Measurements from ENCODE around the gene SHOX. TPM values are rescaled to one million over a fixed set of nuclear protein-coding genes. Genes with fewer than 3 reads are reported as not detected.

Gene SHOX
- total and polyA plus RNA-seq, 10 of the 15 experiments (the other 5 are each of a cell fraction or from before 2014, with no cell fraction given) = 0.42 TPM; not detected in 9

- no peak for FAIRE-seq
- 2% methylated on average over 6 of the region's 7 CpGs for WGBS (ENCODE audit: insufficient coverage, insufficient replicate concordance, low lambda C conversion rate, missing lambda C conversion rate)
- no TSS peak for BruUV-seq (replicated peaks)
Measured at GRCh38 chrX:675279-675954, 44.8 kb downstream of the SHOX start.

More at GRCh38 chrX:675279-675954, 44.8 kb downstream of the SHOX start:
- intact Hi-C loops (cut with micrococcal nuclease; ENCODE audit: unreplicated experiment) (no loop called here), in situ Hi-C loops (cut with MboI) (no loop called here)
- RAD21 ChIA-PET (ENCODE audit: unreplicated experiment) = no interaction called here
- Histone ChIP-seq H3K9me3 (replicated peaks; ENCODE audit: control insufficient read depth, insufficient read depth, low read length) (no peaks in the 10 kb centered on the region; the same call in 2 of the 3 replicates), H3K36me3 (ENCODE audit: control insufficient read depth in 2 of 2, insufficient read depth in 2 of 2, low read length in 1 of 2) (no peaks in the 10 kb centered on the region), H3K79me2 (ENCODE audit: control insufficient read depth, insufficient read depth, low read length) (no peaks in the 10 kb centered on the region), H3K4me1 (ENCODE audit: control insufficient read depth, insufficient read depth, low read length) (no peaks in the 10 kb centered on the region), H2AFZ (ENCODE audit: control insufficient read depth, low read depth, low read length) (no peak overlapping the region), H3K4me3 (no peak overlapping the region), H3K27me3 (replicated peaks in 1 of 2; ENCODE audit: control insufficient read depth in 2 of 2, insufficient read depth in 2 of 2, low read length in 1 of 2) (no peaks in the 10 kb centered on the region), H4K20me1 (ENCODE audit: control insufficient read depth, insufficient read depth) (no peaks in the 10 kb centered on the region), H3K4me2 (ENCODE audit: control insufficient read depth, insufficient read depth) (no peak overlapping the region), H3K27ac (ENCODE audit: control insufficient read depth, insufficient read depth) (no peak overlapping the region), H3K9ac (ENCODE audit: control insufficient read depth, insufficient read depth, low read length) (no peak overlapping the region)
- TF ChIP-seq IRF4 (IDR thresholded peaks at IDR 0.05; ENCODE audit: low read depth, low read length) (no peak), BACH1 (IDR thresholded peaks at IDR 0.05; ENCODE audit: borderline replicate concordance) (no peak), USF1 (IDR thresholded peaks at IDR 0.05; ENCODE audit: borderline replicate concordance, extremely low read length, insufficient read depth, low read depth, low read length) (no peak), IKZF1 (conservative IDR thresholded peaks at IDR 0.05) (no peak), SKIL (IDR thresholded peaks at IDR 0.05; ENCODE audit: low read depth, poor library complexity, severe bottlenecking) (no peak), SREBF1 (IDR thresholded peaks at IDR 0.05; ENCODE audit: low read length) (no peak), FOXM1 (IDR thresholded peaks at IDR 0.05; ENCODE audit: low read depth, low read length) (no peak), BCL3 (IDR thresholded peaks at IDR 0.05; ENCODE audit: borderline replicate concordance, insufficient read depth, low read depth, low read length, poor library complexity, severe bottlenecking) (no peak), POLR2AphosphoS5 (IDR thresholded peaks at IDR 0.05; ENCODE audit: low read length) (no peak), MEF2B (IDR thresholded peaks at IDR 0.05; ENCODE audit: partially characterized antibody, poor library complexity, severe bottlenecking) (no peak), CHD4 (IDR thresholded peaks at IDR 0.05) (no peak), MTA2 (IDR thresholded peaks at IDR 0.05; ENCODE audit: low read depth) (no peak), SIX5 (IDR thresholded peaks at IDR 0.05; ENCODE audit: low read depth, low read length, severe bottlenecking) (no peak)
- DNase-seq (ENCODE audit: low read depth, low spot score) (no peak), ATAC-seq (no peak)
- SMC1A ChIA-PET (ENCODE audit: uncharacterized antibody, unreplicated experiment) = no interaction called here
- CTCF ChIA-PET = no interaction called here
- POLR2A ChIA-PET = no interaction called here

Data from GM12878 (cell line).